Mesenchymal stem cell (in vitro differentiated cells and primary cell): ENCODE results near the gene FREM1.

Experiments used
- DNase-seq: peaks from one replicate; pipeline ENCODE4 v3.0.0-alpha.2; 2013
- H2AFZ ChIP-seq: one replicate; pipeline ENCODE4 v1.6.1; 2013; ENCODE audit warnings: low read depth, mild to moderate bottlenecking, control low read depth, inconsistent platforms, low read length, moderate library complexity
- H2AK5ac ChIP-seq: 2 replicates; pipeline ENCODE4 v1.6.1; 2013; ENCODE audit warnings: low read length, moderate library complexity, mild to moderate bottlenecking, inconsistent platforms; ENCODE audit not compliant: severe bottlenecking
- H2BK120ac ChIP-seq: one replicate; pipeline ENCODE4 v1.6.1; 2013; ENCODE audit warnings: low read depth, mild to moderate bottlenecking, inconsistent platforms, low read length, moderate library complexity
- H2BK12ac ChIP-seq, 2 experiments: one replicate each; pipeline ENCODE4 v1.6.1; 2013; ENCODE audit warnings: inconsistent platforms in 2 of 2, low read length in 2 of 2, mild to moderate bottlenecking in 2 of 2, moderate library complexity in 2 of 2, control low read depth in 1 of 2
- H2BK15ac ChIP-seq: one replicate; pipeline ENCODE4 v1.6.1; 2013; ENCODE audit warnings: mild to moderate bottlenecking, low read depth, inconsistent platforms; ENCODE audit not compliant: poor library complexity, severe bottlenecking
- H2BK5ac ChIP-seq: 2 replicates; pipeline ENCODE4 v1.6.1; 2013; ENCODE audit warnings: low read depth, mild to moderate bottlenecking, low read length, control low read depth, inconsistent platforms; ENCODE audit not compliant: poor library complexity, severe bottlenecking
- H3K14ac ChIP-seq, 2 experiments: one replicate each; pipeline ENCODE4 v1.6.1; 2013; ENCODE audit warnings: inconsistent platforms in 2 of 2, low read length in 2 of 2, control low read depth in 1 of 2, mild to moderate bottlenecking in 1 of 2, moderate library complexity in 1 of 2
- H3K18ac ChIP-seq, 2 experiments: one replicate each; pipeline ENCODE4 v1.6.1; 2013; ENCODE audit warnings: inconsistent platforms in 2 of 2, low read length in 2 of 2, control low read depth in 1 of 2, low read depth in 1 of 2, mild to moderate bottlenecking in 1 of 2
- H3K23ac ChIP-seq, 2 experiments: one replicate each; pipeline ENCODE4 v1.6.1; 2013; ENCODE audit warnings: inconsistent platforms in 2 of 2, low read length in 2 of 2, mild to moderate bottlenecking in 2 of 2, moderate library complexity in 2 of 2, control low read depth in 1 of 2
- H3K27ac ChIP-seq: 2 replicates; pipeline ENCODE4 v1.5.1; 2013; ENCODE audit warnings: mild to moderate bottlenecking, moderate library complexity, low read length, control low read depth, inconsistent platforms; ENCODE audit not compliant: poor library complexity, severe bottlenecking
- H3K27me3 ChIP-seq, 2 experiments: 2 replicates each; pipeline versions ENCODE4 v1.6.1 to v1.7.0; 2013; ENCODE audit warnings: low read length in 2 of 2, mild to moderate bottlenecking in 2 of 2, moderate library complexity in 2 of 2, control low read depth in 1 of 2, inconsistent platforms in 1 of 2; ENCODE audit not compliant: control insufficient read depth in 1 of 2, insufficient read depth in 1 of 2
- H3K36me3 ChIP-seq, 2 experiments: 2 replicates each; pipeline versions ENCODE4 v1.6.1 to v1.7.0; 2013; ENCODE audit warnings: low read length in 2 of 2, control low read depth in 1 of 2, inconsistent platforms in 1 of 2, low read depth in 1 of 2, mild to moderate bottlenecking in 1 of 2; ENCODE audit not compliant: insufficient read depth in 2 of 2, control insufficient read depth in 1 of 2
- H3K4ac ChIP-seq, 2 experiments: one replicate each; pipeline ENCODE4 v1.6.1; 2013; ENCODE audit warnings: inconsistent platforms in 2 of 2, low read length in 2 of 2, mild to moderate bottlenecking in 2 of 2, moderate library complexity in 2 of 2, control low read depth in 1 of 2, low read depth in 1 of 2
- H3K4me1 ChIP-seq: 2 replicates; pipeline ENCODE4 v1.6.1; 2013; ENCODE audit warnings: low read depth, low read length, control low read depth; ENCODE audit not compliant: control insufficient read depth, insufficient read depth
- H3K4me2 ChIP-seq: 2 replicates; pipeline ENCODE4 v1.6.1; 2013; ENCODE audit warnings: low read length, mild to moderate bottlenecking, inconsistent platforms; ENCODE audit not compliant: poor library complexity, severe bottlenecking
- H3K4me3 ChIP-seq, 2 experiments: 2 replicates each; pipeline versions ENCODE4 v1.5.1 to v1.7.0; 2013; ENCODE audit warnings: low read length in 2 of 2, mild to moderate bottlenecking in 2 of 2, control low read depth in 1 of 2, low read depth in 1 of 2; ENCODE audit not compliant: insufficient read depth in 1 of 2
- H3K79me1 ChIP-seq: replicated peaks from 2 replicates; pipeline ENCODE4 v1.6.1; 2013; ENCODE audit warnings: mild to moderate bottlenecking, control low read depth, low read length, inconsistent platforms; ENCODE audit not compliant: poor library complexity, severe bottlenecking
- H3K9ac ChIP-seq: 2 replicates; pipeline ENCODE4 v1.7.0; 2013; ENCODE audit warnings: mild to moderate bottlenecking, low read length, moderate library complexity
- H3K9me3 ChIP-seq: 2 replicates; pipeline ENCODE4 v1.7.0; 2013; ENCODE audit warnings: mild to moderate bottlenecking, low read length; ENCODE audit not compliant: control insufficient read depth
- H4K8ac ChIP-seq: one replicate; pipeline ENCODE4 v1.6.1; 2013; ENCODE audit warnings: inconsistent platforms, mild to moderate bottlenecking, low read length, moderate library complexity
- H4K91ac ChIP-seq: one replicate; pipeline ENCODE4 v1.6.1; 2013; ENCODE audit warnings: mild to moderate bottlenecking, low read length, inconsistent platforms
- WGBS: methylation state at CpG from one replicate; pipeline ENCODE4 v1.1.7; 2013; ENCODE audit warnings: mixed read lengths; 5-methylcytosine and 5-hydroxymethylcytosine counted together

FREM1 gene

GRCh38 chr9:14907696-14908095, 2.5 kb downstream of the FREM1 start:
- WGBS, result no CpG with 5 or more reads among the region's 1 CpG
- DNase-seq, result no peak

GRCh38 chr9:14907360-14907685, 2.9 kb downstream of the FREM1 start:
- H3K23ac ChIP-seq, result no peak overlapping the region
- H2BK5ac ChIP-seq, result no peak overlapping the region
- no peak overlapping the region for H3K4me3 ChIP-seq
- H3K9ac ChIP-seq, result no peak overlapping the region
- no peak overlapping the region for H2AFZ ChIP-seq
- no peak overlapping the region for H3K27ac ChIP-seq
- 59% methylated on average over 5 of the region's 5 CpGs for WGBS
- DNase-seq, result no peak
- H3K79me1 ChIP-seq, result no peaks in the 10 kb centered on the region
- peak overlapping the region in 1 of 2 experiments; percentile 46 for H3K18ac ChIP-seq
- H3K36me3 ChIP-seq, result no peaks in the 10 kb centered on the region
- H3K4me2 ChIP-seq, result no peak overlapping the region
- no peak overlapping the region for H2BK12ac ChIP-seq
- H2BK120ac ChIP-seq, result no peak overlapping the region
- H3K14ac ChIP-seq, result no peak overlapping the region
- H4K8ac ChIP-seq, result no peak overlapping the region
- no peaks in the 10 kb centered on the region for H3K9me3 ChIP-seq
- H3K4ac ChIP-seq, result no peak overlapping the region
- no peak overlapping the region for H2AK5ac ChIP-seq
- H4K91ac ChIP-seq, result no peak overlapping the region
- H3K27me3 ChIP-seq, result no peaks in the 10 kb centered on the region
- peaks cover 7% of the 10 kb centered on the region for H3K4me1 ChIP-seq
- H2BK15ac ChIP-seq, result no peak overlapping the region

More at GRCh38 chr9:14907696-14908095, 2.5 kb downstream of the FREM1 start:
- Histone ChIP-seq H3K9me3 (no peaks in the 10 kb centered on the region), H3K27ac (no peak overlapping the region), H3K4ac (no peak overlapping the region), H3K23ac (no peak overlapping the region), H3K4me2 (no peak overlapping the region), H2BK15ac (no peak overlapping the region), H3K4me3 (no peak overlapping the region), H2AFZ (no peak overlapping the region), H2BK120ac (no peak overlapping the region), H4K91ac (no peak overlapping the region), H2BK12ac (no peak overlapping the region), H3K4me1 (peaks cover 7% of the 10 kb centered on the region), H3K79me1 (no peaks in the 10 kb centered on the region), H3K18ac (no peak overlapping the region), H2AK5ac (no peak overlapping the region), H3K36me3 (no peaks in the 10 kb centered on the region), H2BK5ac (no peak overlapping the region), H3K14ac (no peak overlapping the region), H4K8ac (no peak overlapping the region), H3K9ac (no peak overlapping the region), H3K27me3 (no peaks in the 10 kb centered on the region)

- Histone ChIP-seq H2AFZ (no peak overlapping the region), H3K36me3 (no peaks in the 10 kb centered on the region), H3K79me1 (no peaks in the 10 kb centered on the region), H3K4me3 (no peak overlapping the region), H3K4me1 (peaks cover 7% of the 10 kb centered on the region), H2BK12ac (no peak overlapping the region), H2AK5ac (no peak overlapping the region), H3K9ac (no peak overlapping the region), H3K18ac (peak overlapping the region in 1 of 2 experiments; percentile 46), H3K14ac (no peak overlapping the region), H3K4me2 (no peak overlapping the region), H3K23ac (no peak overlapping the region), H4K91ac (no peak overlapping the region), H2BK5ac (no peak overlapping the region), H3K27me3 (no peaks in the 10 kb centered on the region), H3K4ac (no peak overlapping the region), H2BK15ac (no peak overlapping the region), H3K9me3 (no peaks in the 10 kb centered on the region), H4K8ac (no peak overlapping the region), H3K27ac (no peak overlapping the region), H2BK120ac (no peak overlapping the region)
- WGBS, result 44% methylated on average over 2 of the region's 2 CpGs
- no peak for DNase-seq
Observed at GRCh38 chr9:14906644-14907359, 3.4 kb downstream of the FREM1 start.

GRCh38 chr9:14906000-14906399, 4.2 kb downstream of the FREM1 start:
- Histone ChIP-seq H3K4me3 (no peak overlapping the region), H2BK120ac (no peak overlapping the region), H2AK5ac (no peak overlapping the region), H3K4ac (no peak overlapping the region), H4K8ac (no peak overlapping the region), H3K36me3 (no peaks in the 10 kb centered on the region), H2BK15ac (no peak overlapping the region), H3K18ac (no peak overlapping the region), H2BK5ac (no peak overlapping the region), H3K79me1 (no peaks in the 10 kb centered on the region), H3K27ac (no peak overlapping the region), H3K4me2 (no peak overlapping the region), H3K27me3 (no peaks in the 10 kb centered on the region), H2AFZ (no peak overlapping the region), H3K23ac (no peak overlapping the region), H4K91ac (no peak overlapping the region), H3K14ac (no peak overlapping the region), H3K4me1 (peaks cover 7% of the 10 kb centered on the region), H2BK12ac (no peak overlapping the region), H3K9ac (no peak overlapping the region), H3K9me3 (no peaks in the 10 kb centered on the region)
- DNase-seq, result peak; percentile 35
- WGBS, result 14% methylated on average over 3 of the region's 5 CpGs
